BLaER1 (cell line): ENCODE measurements around the gene SLC46A3.

Source experiments
- H3K27ac ChIP-seq: shearing (Covaris generic); formaldehyde crosslinking; 2 replicates; pipeline ENCODE4 v1.8.1; 2022
- H3K27me3 ChIP-seq: shearing (Covaris generic); formaldehyde crosslinking; 2 replicates; pipeline ENCODE4 v1.8.1; 2022
- H3K36me3 ChIP-seq: shearing (Covaris generic); formaldehyde crosslinking; 2 replicates; pipeline ENCODE4 v1.8.1; 2022
- H3K4me1 ChIP-seq: shearing (Covaris generic); formaldehyde crosslinking; 2 replicates; pipeline ENCODE4 v1.8.1; 2022
- H3K4me2 ChIP-seq: shearing (Covaris generic); formaldehyde crosslinking; 2 replicates; pipeline ENCODE4 v1.8.1; 2022
- H3K4me3 ChIP-seq: shearing (Covaris generic); formaldehyde crosslinking; 2 replicates; pipeline ENCODE4 v1.8.1; 2022
- H3K9ac ChIP-seq: shearing (Covaris generic); formaldehyde crosslinking; 2 replicates; pipeline ENCODE4 v1.8.1; 2022
- H3K9me3 ChIP-seq: shearing (Covaris generic); formaldehyde crosslinking; 2 replicates; pipeline ENCODE4 v1.8.1; 2022
- H4K20me1 ChIP-seq: shearing (Covaris generic); formaldehyde crosslinking; 2 replicates; pipeline ENCODE4 v1.8.1; 2022
- Cebpa-rat ChIP-seq: shearing (Covaris generic); IDR thresholded peaks from 2 replicates; pipeline ENCODE4 v1.8.1; 2022

SLC46A3 gene

GRCh38 chr13:28658796-28659620 is 59.8 kb downstream of the SLC46A3 start, which contains the start of gene POMP:
Gene POMP, plus strand, starts transcription at chr13:28659130. Its CDS starts 55 bp downstream, at chr13:28659185.
- Histone ChIP-seq H3K4me2 (peak within 1 kb of the TSS; percentile 81), H4K20me1 (peaks cover 50% of the 10 kb centered on the region), H3K4me3 (peak within 1 kb of the TSS; percentile 93), H3K9ac (peak within 1 kb of the TSS; percentile 95), H3K36me3 (peaks cover 30% of the 10 kb centered on the region), H3K9me3 (no peaks in the 10 kb centered on the region), H3K27ac (peak within 1 kb of the TSS; percentile 97), H3K27me3 (no peaks in the 10 kb centered on the region), H3K4me1 (peaks cover 59% of the 10 kb centered on the region)
- no peak for TF ChIP-seq Cebpa-rat

DNA sequence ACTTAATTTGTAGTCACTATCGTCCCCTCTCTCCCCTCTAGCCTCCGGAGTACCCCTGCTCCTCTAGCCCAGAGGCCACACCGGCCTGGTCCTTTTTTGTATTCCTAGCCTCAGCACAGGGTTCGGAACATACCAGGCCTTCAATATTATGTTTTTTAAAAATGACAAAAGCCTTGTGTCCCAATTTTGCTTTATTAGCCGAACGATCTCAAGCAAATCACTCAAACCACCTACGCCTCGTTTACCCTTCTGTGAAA is 60.3 kb downstream of the SLC46A3 start:
- no peak for TF ChIP-seq Cebpa-rat

GRCh38 chr13:28657784-28658538 is 60.8 kb downstream of the SLC46A3 start:
- no peaks in the 10 kb centered on the region for H3K27me3 ChIP-seq
- H3K36me3 ChIP-seq: peaks cover 20% of the 10 kb centered on the region
- H3K4me1 ChIP-seq: peaks cover 59% of the 10 kb centered on the region
- H3K9ac ChIP-seq: peak overlapping the region; percentile 95
- H3K4me3 ChIP-seq: peak overlapping the region; percentile 93
- H3K27ac ChIP-seq: peak overlapping the region; percentile 97
- no peak for TF ChIP-seq Cebpa-rat
- no peaks in the 10 kb centered on the region for H3K9me3 ChIP-seq
- peaks cover 40% of the 10 kb centered on the region for H4K20me1 ChIP-seq
- peak overlapping the region; percentile 81 for H3K4me2 ChIP-seq

More for the DNA sequence above, 60.3 kb downstream of the SLC46A3 start:
- peaks cover 25% of the 10 kb centered on the region for H3K36me3 ChIP-seq
- H3K4me1 ChIP-seq: peaks cover 59% of the 10 kb centered on the region
- H3K9ac ChIP-seq: peak overlapping the region; percentile 95
- H3K4me3 ChIP-seq: peak overlapping the region; percentile 93
- H3K27me3 ChIP-seq: no peaks in the 10 kb centered on the region
- peak overlapping the region; percentile 81 for H3K4me2 ChIP-seq
- peak overlapping the region; percentile 97 for H3K27ac ChIP-seq
- H3K9me3 ChIP-seq: no peaks in the 10 kb centered on the region
- H4K20me1 ChIP-seq: peaks cover 45% of the 10 kb centered on the region

- no peaks in the 10 kb centered on the region for H3K9me3 ChIP-seq
- peak overlapping the region; percentile 81 for H3K4me2 ChIP-seq
- no peaks in the 10 kb centered on the region for H3K27me3 ChIP-seq
- H3K4me1 ChIP-seq: peaks cover 50% of the 10 kb centered on the region
- no peak overlapping the region for H3K9ac ChIP-seq
- H3K27ac ChIP-seq: no peak overlapping the region
- peaks cover 16% of the 10 kb centered on the region for H4K20me1 ChIP-seq
- H3K4me3 ChIP-seq: no peak overlapping the region
- no peaks in the 10 kb centered on the region for H3K36me3 ChIP-seq
- TF ChIP-seq Cebpa-rat: no peak
Observed at GRCh38 chr13:28655561-28655960, 63.2 kb downstream of the SLC46A3 start.

DNA sequence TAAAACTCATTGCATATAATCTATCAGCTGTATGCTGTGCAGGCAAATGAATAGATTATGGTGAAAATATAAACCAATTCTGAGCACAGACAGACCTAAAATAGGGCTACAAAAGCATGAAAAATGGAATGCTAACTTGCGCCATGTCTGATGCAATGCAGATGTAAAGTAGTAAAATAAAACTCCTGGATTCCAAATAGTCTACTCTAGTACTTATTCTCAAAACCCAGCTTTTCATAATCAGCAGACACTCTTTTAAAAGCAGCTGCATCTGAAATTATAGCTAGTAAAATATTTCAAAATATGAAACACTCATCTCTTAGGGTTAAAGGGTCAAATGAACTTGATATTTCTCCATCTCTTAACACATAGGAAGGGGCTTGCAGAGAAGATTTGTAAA is 64.5 kb downstream of the SLC46A3 start:
- no peaks in the 10 kb centered on the region for H3K36me3 ChIP-seq
- TF ChIP-seq Cebpa-rat: no peak
- H4K20me1 ChIP-seq: 0 out of 2 replicates have a peak, but pooled peaks cover 3% of the 10 kb centered on the region
- no peak overlapping the region for H3K4me2 ChIP-seq
- no peak overlapping the region for H3K9ac ChIP-seq
- H3K27ac ChIP-seq: no peak overlapping the region
- H3K4me3 ChIP-seq: no peak overlapping the region
- H3K9me3 ChIP-seq: no peaks in the 10 kb centered on the region
- H3K4me1 ChIP-seq: peaks cover 43% of the 10 kb centered on the region
- no peaks in the 10 kb centered on the region for H3K27me3 ChIP-seq

GRCh38 chr13:28653111-28653510 is 65.7 kb downstream of the SLC46A3 start:
- Histone ChIP-seq H3K9me3 (no peaks in the 10 kb centered on the region), H4K20me1 (no peaks in the 10 kb centered on the region), H3K36me3 (no peaks in the 10 kb centered on the region), H3K27ac (no peak overlapping the region), H3K4me3 (no peak overlapping the region), H3K4me2 (no peak overlapping the region), H3K9ac (no peak overlapping the region), H3K27me3 (no peaks in the 10 kb centered on the region), H3K4me1 (peaks cover 43% of the 10 kb centered on the region)
- no peak for TF ChIP-seq Cebpa-rat

DNA sequence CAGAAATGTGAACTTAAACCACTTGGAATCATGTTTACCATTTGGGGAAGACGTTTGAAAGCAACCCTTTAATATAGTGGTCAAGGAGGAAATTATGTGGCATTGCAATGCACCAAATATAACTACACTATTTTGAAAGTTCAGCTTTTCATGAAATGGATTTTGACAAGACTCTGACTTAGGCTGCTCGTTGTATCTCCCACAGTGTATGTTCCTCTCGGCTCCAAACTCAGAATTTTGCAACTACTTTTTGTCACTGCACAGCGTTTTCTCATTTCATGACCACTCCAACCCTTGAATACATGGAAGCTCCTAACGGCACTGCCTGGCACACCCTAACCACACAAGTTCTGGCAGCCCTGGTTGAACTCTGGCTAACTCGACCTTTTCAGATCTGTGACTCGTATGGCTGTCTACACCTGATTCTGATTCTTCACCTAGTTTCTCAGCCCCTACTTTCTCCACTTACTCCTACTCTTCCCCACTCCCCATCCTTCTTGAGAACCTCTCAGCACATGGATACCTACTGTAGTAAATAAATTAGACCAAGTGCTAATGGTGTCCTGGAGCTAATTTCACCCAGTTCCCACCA is 66.9 kb downstream of the SLC46A3 start:
- peak overlapping the region; percentile 35 for H3K4me2 ChIP-seq
- H3K27me3 ChIP-seq: no peaks in the 10 kb centered on the region
- H3K4me3 ChIP-seq: no peak overlapping the region
- no peaks in the 10 kb centered on the region for H3K36me3 ChIP-seq
- H3K9ac ChIP-seq: no peak overlapping the region
- H3K4me1 ChIP-seq: peaks cover 31% of the 10 kb centered on the region
- no peak for TF ChIP-seq Cebpa-rat
- no peaks in the 10 kb centered on the region for H4K20me1 ChIP-seq
- H3K27ac ChIP-seq: no peak overlapping the region
- H3K9me3 ChIP-seq: no peaks in the 10 kb centered on the region

- Histone ChIP-seq H3K27ac (no peak overlapping the region), H3K27me3 (no peaks in the 10 kb centered on the region), H3K9ac (no peak overlapping the region), H3K4me3 (no peak overlapping the region), H3K9me3 (no peaks in the 10 kb centered on the region), H4K20me1 (no peaks in the 10 kb centered on the region), H3K36me3 (no peaks in the 10 kb centered on the region), H3K4me1 (peaks cover 15% of the 10 kb centered on the region), H3K4me2 (no peak overlapping the region)
- no peak for TF ChIP-seq Cebpa-rat
Observed at GRCh38 chr13:28650284-28650683, 68.5 kb downstream of the SLC46A3 start.
